Stimulated activated CD8-positive, alpha-beta memory T cell treated with anti-CD3 and anti-CD28 coated beads, Interleukin-15, amount 100 ng/mL, for 4 hours (primary cell): ENCODE results near the gene VAV2.

Experiments used
- DNase-seq, 2 donors: peaks; one replicate each; pipeline ENCODE4 v3.0.0-alpha.2; 2020; ENCODE audit warnings: low read depth in 2 of 2

The VAV2 gene

DNA sequence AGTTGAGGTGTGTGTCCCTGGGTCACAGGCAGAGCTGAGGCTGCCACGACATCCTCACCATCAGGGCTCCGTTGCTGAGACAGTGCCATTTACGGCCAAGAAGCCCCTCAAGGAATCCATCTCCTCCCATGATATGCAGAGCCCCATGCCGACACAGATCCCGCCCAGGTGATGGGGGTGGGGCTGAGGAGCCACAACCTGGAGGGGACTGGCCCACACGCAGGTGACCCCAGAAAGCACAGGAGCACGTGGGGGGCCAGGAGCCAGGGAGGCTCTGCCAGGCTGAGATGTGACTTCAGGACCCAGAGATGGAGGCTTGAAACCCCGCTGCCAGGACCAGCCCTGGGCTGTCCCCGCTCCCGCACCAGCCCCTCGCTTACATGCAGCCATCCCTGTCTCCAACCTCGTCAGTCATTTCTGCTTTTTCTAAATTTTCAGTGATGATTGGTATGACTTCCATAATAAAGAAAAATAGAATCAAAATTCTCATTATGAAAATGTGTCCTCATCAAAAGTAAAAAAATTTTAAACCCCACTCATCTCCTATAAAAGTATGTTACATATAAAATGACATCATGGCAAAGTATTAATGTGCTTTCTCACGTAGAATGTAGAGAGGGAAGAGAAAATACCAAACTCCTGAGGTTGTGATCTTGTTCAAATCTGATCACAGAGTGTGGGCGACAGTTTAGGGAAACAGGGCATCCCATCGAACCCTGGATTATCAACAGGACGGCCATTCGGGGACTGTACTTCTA, 155.9 kb downstream of the VAV2 start:
- no peak for DNase-seq

DNA sequence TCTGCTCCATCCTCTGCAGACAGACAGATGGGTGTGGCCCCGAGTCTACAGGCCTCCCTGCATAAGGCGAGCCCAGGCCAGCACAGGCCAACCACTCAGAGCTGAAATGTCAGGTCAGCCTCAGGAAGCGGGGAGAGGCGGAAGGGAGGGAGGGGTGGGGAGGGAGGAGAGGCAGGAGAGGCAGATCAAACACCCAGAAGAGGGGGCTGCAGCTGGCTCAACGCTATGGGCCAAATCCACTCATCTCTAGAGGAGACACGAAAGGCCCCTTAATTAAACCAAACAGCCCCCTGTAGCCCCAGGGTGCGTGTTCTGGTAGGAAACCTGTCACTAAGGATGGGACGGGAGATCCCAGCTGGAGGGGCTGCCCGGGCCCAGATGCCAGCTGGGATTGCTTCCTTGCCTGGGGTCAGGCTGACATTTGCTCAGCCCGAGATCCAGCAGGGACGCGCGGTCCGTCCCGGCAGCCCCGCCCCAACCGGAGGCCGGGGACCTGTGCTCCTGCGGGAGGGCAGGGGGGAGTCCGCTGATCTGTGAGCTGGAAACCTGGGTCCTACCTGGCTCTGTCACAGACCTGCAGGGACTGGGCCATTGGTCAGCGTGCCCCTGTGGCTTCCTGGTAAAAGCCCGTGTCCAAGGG, 156.7 kb downstream of the VAV2 start:
- no peak for DNase-seq

DNA sequence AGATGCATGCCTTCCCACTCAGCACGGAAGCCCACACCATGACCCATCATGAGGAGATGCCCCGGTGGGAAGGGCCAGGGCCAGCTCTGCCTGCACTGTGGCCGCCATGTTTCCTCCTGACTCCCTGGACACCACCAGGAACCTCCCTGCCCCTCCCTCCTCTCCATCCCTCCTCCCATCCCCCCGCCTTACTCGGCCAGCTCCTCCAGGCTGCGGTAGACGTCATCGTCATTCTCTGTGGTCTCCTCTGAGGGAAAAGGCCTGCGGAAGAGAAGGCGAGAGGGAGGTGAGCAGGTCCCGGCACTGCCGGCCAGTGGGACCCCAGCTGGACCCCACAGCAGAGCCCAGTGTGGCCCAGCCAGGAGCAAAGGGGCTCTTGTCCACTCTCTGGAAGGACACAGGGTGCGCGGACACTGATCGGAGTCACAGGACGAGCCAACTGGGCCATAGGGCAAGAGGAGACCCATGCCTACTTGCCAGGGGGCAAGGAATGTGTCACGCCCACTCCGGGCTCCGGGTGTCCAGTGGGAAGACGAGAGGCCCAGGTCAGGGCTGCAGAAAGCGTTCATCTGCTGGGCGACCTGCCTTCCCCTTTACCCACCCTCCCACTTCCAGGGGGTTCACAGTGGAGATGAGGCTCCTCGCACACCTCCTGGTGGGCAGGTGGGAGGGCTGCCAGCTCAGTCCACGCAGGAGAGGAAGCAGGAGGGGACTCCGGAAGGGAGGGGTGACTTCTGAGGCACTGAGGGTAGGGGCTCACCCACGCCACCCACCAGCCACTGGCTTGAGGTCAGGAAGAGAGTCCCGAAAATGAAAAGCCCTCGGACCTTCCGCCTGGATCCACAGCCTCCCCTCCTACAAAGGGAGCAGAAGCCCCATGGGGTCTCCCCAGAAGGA, 157.8 kb downstream of the VAV2 start:
- no peak for DNase-seq

DNA sequence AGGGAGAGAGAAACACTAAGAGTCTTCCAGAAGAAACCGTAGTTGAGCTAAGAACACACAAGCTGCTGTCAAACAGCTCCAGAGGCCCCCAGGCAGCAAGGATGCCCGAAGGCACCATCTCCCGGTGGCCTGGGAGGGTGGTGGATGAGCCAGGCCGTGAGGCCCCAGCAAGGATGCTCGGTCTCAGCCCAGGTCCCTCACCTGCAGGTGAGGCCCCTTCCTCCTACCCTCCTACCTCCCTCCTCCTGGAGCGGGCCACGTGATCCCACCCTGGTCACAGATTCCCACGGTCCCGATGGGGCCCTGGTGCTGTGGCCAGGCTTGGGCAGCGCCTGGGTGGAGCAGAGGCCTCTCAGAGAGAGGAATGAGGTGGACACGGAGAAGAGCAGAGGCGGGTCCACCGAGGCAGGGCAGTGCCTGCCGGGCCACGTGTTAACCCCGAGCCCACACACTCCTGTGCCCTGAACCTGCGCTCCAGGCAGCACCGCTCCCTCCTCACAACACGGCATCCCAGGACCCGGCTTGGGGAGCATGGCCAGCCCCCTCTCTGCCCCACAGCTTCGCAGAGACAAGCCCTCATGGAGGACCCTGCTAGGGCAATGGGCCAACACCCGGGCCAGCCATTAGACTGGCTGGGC, 158.6 kb downstream of the VAV2 start:
- DNase-seq, result no peak

DNA sequence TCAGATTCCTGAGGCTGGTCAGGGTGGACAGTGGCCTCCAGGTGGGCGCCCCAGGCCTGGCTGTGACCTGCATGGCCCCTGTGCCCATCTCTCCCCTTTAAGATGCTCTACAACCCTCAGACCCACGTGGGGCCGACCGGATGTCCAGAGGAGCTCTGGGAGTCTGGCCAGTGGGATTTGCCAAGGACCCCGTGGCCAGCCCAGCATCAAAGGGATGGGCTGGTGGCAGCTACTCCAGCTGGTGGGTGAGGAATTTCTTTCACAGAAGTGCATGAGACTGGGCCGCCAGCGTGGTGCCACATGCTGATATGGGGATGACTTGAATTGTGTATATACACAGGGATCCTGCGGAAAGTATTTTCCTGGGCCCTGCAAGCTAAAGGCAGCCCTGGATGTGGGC, 159.2 kb downstream of the VAV2 start:
- no peak for DNase-seq

DNA sequence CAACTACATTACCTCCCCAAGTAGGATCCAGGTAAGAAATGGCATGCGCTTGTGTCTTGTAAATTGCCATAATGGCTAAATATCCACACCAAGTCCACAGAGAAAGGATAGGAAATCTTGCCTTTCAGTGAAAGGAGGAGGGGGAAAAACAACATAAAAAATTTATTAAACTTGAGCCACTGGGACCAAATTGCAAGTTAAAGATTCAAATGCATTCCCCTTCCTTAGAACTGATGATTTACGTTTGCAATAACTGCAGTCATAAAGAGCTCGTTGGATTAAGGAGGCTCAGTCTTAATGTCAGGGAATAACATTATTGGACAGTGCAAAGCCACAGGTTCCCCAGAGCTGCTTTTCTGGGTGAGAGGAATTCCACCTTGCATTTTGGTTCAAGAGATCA, 161.4 kb downstream of the VAV2 start:
- DNase-seq, result no peak

DNA sequence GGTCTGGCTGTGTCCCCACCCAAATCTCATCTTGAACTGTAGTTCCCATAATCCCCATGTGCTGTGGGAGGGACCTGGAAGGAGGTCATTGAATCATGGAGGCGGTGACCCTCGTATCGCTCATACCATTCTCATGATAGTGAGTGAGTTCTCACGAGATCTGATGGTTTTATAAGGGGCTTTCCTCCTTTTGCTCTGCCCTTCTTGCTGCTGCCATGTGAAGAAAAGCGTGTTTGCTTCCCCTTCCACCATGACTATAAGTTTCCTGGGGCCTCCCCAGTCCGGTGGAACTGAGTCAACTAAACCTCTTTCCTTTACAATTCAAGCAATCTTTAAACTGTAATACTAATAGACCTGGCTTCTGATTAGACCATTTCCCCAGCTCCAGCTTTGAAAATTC, 161.8 kb downstream of the VAV2 start:
- no peak for DNase-seq

DNA sequence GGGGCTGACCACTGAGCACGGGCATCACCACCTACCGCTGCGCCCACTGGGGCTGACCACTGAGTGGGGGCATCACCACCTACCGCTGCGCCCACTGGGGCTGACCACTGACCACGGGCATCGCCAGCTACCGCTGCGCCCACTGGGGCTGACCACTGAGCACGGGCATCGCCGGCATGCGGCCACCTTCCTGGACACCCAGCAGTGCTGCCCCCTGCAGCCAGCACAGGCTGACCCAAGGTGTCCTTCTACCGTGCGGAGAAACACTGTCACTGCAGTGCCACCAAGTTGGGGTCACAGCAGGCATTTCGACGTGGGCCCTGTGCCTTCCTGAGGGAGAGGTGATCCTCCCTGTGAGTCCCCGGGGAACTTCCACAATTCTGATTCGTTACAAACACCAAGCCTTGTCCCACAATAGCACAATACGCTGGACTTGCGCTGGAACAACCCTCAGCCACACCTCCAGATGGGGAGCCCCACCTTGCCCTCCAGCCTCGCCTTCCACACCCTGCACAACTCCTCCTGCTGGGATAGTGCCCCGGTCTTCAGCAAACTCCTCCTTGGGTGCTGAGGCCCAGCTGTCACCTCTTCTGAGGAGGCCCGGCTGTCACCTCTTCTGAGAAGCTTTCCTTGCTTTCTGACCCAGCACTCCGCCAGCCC, 163.7 kb downstream of the VAV2 start:
- no peak for DNase-seq

DNA sequence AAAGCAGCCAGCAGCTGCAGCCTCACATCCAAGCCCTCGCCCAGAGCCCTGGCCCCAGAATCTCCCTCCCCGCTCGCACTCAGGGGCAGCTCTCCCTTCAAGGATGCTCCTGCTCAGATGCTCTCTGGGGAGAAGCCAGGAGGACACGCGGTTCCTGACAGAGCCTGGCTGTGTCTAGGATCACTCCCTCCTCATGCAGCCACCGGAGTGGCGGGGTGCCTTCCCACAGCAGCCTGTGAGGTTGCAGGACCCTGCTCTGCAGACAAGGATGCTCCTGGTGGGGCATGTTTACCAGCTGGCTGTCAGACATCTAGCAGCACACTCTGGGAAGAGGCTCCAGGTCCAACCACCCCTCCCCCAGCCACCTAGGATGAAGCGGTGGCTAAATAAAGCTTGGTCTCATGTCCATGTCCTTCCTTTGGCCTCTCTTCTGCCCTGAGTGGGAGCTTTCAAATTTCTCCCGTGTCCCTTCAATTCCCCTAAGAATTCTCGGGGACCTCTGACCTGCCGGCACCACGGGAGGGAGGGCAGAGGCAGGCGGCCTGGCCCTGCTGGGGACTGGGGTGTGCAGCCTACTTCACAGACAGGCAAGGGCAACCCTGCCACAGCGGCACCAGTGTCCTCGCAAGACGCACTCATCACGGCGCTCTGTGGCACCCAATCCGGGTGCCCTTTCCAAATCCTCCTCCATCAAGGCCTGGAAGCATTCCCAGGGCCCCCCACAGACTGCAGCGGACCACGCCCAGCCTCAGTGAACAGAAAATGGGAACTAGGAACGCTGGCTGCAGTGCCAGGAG, 165.6 kb downstream of the VAV2 start:
- no peak for DNase-seq

DNA sequence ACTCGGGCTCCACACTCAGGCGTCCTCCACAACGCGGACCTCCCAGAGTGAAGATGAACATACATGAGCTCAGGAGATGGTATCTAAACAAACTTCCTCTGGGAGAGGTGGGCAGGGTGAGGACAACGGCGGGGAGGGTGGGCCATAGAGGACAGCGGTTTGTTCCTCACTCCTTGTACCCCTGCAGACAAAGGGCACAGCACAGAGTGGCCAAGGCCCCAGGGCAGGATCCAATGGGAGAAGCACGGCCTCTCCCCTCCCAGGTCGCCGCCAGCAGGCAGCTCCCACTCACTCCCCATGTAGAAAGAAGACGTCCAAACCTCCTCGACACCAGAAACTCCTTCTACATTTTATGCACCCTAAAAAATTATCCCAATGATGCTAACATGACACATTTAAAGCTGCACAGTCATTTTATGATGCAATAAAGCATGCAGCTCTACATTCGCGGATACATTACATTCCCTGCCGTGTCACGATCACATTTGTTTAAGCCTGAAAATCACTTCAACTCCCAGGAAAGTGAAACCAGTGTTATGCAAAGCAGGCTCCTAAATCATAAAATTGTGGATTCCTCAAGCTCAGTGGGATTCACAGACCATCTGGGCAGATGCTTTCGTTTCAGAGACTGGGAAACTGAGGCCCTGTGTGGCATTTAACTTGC, 166.4 kb downstream of the VAV2 start:
- no peak for DNase-seq

DNA sequence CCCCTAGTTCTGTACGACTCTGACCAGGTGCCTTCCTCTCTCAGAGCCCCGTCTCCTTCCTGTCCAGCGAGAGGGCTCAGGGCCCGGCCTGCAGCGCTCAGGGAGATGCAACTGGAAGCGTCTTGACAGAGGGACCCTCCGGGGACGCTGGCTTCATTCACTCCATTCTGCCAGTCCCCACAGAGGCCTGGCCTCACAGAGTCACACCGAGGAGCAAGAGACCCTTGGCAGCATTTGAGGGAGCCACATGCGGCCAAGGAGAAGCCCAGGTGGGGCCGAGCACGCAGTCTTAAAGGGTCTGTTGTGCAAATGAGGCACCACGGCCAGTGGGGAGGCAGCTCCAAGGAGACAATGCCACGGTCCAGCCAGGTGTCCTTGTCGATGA, 167.3 kb downstream of the VAV2 start:
- no peak for DNase-seq

DNA sequence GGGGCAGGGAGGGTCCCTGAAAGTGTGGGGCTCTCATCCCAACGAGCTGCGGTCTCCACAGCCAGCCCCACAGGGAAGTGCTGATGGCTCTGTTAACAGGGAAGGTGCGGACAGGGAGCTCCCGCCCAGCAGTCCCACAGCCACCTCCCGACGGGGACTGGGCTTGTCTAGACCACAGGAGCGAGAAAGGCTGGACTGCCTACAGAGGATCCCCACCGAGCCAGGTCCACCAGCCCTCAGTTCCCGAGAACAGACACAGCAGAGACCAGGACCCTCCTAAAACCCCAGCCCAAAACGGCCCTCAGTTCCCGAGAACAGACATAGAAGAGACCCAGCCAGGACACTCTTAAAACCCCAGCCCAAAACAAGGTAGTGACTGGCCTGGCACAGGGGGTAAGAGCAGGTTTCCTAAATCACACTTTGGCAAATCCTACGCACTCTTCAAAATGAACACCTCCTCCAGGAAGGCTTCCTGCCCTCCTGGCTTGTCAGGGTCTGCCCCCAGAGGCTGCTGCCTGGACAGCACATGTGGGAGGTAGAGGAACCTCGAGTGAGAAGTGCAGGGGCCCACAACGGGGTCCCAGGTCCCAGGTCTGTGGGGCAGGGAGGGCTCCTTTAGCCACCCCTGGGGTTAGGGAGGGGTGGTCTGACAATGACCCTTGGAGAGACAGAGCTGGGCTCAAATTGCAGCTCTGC, 167.9 kb downstream of the VAV2 start:
- no peak for DNase-seq

DNA sequence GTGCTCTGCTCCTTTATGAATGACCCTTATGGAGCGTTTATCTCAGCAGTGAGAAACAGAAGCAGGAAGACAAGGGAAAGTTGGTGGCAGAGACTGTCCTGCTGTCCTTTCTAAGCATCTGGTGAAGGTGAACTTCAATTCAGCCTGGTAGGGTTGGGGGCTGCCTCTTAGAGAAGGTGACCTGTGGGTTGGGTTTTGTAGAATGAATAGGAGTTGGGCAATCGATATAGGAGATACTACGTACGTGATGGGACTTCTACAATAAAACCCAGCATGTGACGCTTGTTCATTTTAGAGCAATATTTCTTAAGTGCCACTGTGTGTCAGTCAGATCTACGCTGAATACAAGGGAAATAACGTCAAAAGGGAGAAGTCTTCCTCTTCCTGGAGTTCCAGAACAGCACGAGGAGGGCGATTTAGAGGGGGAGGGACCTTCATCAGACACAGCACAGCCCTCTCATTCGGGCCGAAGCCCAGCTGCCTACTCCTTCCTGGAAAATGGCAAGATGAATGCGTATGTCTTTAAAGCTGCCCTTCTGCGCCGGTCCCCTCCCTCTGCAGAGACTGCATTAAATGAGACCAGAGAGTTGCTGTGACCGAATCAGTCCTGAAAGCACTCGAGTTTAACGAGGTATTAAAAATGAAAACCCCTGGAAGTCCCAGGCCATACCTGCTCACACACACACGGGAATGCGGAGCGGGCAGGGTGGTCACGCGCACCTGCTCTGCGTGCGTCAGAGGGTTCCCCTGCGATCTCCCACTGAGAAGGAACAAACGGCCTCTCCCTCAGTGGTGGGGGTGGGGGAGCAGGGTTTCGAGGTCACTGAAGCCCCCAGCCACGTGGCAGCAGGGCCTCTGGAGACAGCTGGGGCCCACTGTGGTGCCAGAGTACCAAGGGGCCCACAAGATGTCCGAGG, 168.7 kb downstream of the VAV2 start:
- DNase-seq, result no peak

DNA sequence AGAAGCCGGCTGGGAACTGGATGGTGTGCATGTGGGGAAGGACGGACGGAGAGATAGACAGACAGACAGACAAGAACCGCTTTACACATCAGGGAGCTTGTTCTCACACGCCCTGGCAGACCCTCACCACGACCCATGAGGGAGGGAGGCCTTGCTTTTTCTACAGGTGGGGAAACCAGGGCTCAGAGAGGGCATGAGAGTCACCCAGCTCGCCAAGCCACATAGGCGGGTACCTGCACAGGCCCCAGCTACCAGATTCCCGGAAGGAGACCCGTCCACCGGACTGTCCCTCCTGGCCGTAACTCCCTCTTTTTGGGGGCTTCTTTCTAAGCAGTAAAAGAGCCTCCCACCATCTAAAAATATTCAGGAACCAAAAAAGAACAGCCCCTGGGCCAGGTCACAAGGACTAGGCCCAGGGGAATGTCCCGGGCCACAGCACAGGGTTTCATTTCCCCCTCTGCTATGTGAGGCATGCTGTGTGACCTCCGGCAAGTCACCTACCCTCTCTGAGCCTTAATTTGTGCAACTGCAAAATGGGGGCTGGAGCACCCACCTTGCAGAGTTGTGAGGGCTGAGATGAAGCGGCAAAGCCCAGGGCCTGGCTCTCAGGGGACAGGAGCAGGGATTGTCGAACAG, 169.6 kb downstream of the VAV2 start:
- DNase-seq, result no peak

DNA sequence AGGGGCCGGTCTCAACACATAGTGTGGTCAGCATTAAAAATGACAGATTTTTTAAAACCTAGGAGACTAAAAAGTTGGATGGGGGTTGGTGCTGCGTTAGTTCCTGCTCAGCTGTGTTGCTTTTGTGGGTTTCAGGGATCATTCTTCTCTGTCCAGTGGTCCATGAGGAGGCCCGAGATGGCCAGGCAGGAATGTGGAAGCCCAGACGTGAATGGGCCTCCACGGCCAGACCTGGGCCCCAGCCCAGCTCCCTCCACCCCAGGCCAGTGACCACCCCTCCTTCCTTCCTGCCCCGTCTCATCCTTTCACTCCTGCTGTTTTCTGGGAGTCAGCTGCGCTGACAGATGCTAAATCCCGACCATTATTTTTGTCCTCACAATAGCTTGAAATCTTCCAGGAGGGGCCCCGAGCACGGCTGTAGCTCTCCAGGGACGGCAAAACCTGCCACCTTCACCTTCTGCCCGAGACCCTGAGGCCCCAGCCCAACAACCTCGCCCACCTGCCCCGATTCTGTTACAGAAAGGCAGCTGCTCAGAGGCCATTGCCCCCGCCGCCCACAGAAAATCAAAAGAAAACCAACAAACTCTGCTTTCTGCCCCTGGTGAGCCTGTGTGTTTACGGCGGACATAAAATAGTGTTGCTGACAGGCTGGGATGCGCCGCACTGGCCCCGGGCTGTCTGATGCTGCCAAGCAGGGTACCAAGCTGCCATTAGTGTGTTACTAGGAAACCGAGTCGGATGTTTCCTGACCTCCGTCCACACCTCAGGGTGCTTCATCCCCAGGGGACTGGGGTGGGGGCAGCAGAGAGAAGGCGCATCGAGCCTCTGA, 170.3 kb downstream of the VAV2 start:
- no peak for DNase-seq

DNA sequence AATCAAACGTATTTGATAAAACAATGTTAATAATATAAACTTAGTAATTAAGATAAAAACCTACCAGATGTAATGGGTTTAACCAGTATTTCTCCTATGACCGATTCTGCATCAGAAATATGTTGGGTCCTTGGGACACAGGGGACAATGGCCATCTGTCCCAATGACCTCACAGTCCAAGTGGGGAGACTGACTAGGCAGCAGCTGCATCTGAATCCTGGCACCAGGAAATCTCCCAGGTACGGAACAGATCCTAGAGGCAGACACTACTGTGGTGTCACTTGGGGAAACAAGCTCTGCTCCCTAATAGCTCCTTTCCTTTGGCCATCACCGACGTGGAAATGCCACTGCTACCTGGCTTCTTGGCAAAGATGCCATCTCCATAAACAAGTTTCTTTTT, 172.2 kb downstream of the VAV2 start:
- no peak for DNase-seq

DNA sequence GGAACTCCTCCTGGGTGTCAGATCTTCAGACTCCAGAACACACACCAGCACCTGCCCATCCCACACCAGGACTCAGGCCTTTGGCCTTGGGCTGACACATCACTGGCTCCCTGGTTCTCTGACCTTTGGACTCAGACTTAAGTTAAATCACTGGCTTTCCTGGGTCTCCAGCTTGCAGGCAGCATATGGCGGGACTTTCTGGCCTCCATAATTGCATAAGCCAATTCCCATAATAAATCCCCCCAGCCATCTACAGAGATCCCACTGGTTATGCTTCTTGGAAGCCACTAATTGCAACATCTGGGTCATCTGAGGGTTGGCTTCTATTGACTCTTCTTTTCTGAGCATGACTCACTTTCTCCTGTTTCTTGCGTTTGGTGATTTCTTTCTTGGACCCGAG, 173.7 kb downstream of the VAV2 start:
- no peak for DNase-seq
